Caco-2 (cell line): ENCODE results near the gene BGLAP. TPM values are rescaled to one million over a fixed set of nuclear protein-coding genes. Genes with fewer than 3 reads are reported as not detected.

Source experiments
- BruUV-seq: library from RNA; stranded (reverse); fragments of 400-500 nt; replicated peaks from 2 replicates; lab custom pipeline; 2021; lab: Mats Ljungman, UMichigan
- CTCF ChIA-PET: fragments of 300-600 bp; sonication (Branson Sonifier 250); formaldehyde crosslinking; loops from one replicate; lab custom pipeline; 2022; ENCODE audit warnings: antibody characterized with exemption; lab: Charles Lee
- POLR2A ChIA-PET: fragments of 300-600 bp; sonication (Branson Sonifier 250); formaldehyde crosslinking; loops from one replicate; lab custom pipeline; 2022; ENCODE audit warnings: antibody characterized with exemption; lab: Charles Lee
- DNase-seq, 2 experiments: peaks; one replicate each; pipeline versions ENCODE4 v3.0.0 to v3.0.0-alpha.2; 2020 to 2022
- H3K27me3 ChIP-seq: replicated peaks from 2 replicates; pipeline ENCODE4 v1.6.0; 2011; ENCODE audit warnings: low read length; ENCODE audit not compliant: control insufficient read depth, insufficient read depth
- H3K36me3 ChIP-seq: 2 replicates; pipeline ENCODE4 v1.5.1; 2011; ENCODE audit warnings: low read length; ENCODE audit not compliant: control insufficient read depth, insufficient read depth
- H3K4me1 ChIP-seq: fragments of 250-450 bp; sonication (Bioruptor Pico); 2 replicates; pipeline ENCODE4 v1.5.1; 2020; ENCODE audit warnings: mild to moderate bottlenecking
- H3K4me3 ChIP-seq: 2 replicates; pipeline ENCODE4 v1.5.1; 2011; ENCODE audit warnings: low read depth, mild to moderate bottlenecking, control low read depth, low read length
- H3K9me3 ChIP-seq: fragments of 250-450 bp; sonication (Bioruptor Pico); 2 replicates; pipeline ENCODE4 v1.5.1; 2020; ENCODE audit warnings: mild to moderate bottlenecking, moderate library complexity
- H3K27ac Mint-ChIP-seq: one replicate; pipeline ENCODE4 v1.8.0; 2022; ENCODE audit warnings: mixed read lengths; ENCODE audit not compliant: unreplicated experiment
- H3K27me3 Mint-ChIP-seq: one replicate; pipeline ENCODE4 v1.8.0; 2022; ENCODE audit warnings: mixed read lengths; ENCODE audit not compliant: insufficient read depth, unreplicated experiment
- H3K36me3 Mint-ChIP-seq: one replicate; pipeline ENCODE4 v1.8.0; 2022; ENCODE audit warnings: mild to moderate bottlenecking, mixed read lengths; ENCODE audit not compliant: insufficient read depth, unreplicated experiment
- H3K4me1 Mint-ChIP-seq: one replicate; pipeline ENCODE4 v1.8.0; 2022; ENCODE audit warnings: low read depth, mixed read lengths; ENCODE audit not compliant: unreplicated experiment
- H3K4me3 Mint-ChIP-seq: one replicate; pipeline ENCODE4 v1.8.0; 2022; ENCODE audit warnings: mild to moderate bottlenecking, moderate library complexity, mixed read lengths; ENCODE audit not compliant: unreplicated experiment
- H3K9me3 Mint-ChIP-seq: one replicate; pipeline ENCODE4 v1.8.0; 2022; ENCODE audit warnings: mixed read lengths; ENCODE audit not compliant: unreplicated experiment
- CTCF ChIP-seq, 2 experiments: fragments of 200-600 bp in 1 of 2; IDR thresholded peaks; 1 replicate in 1 of 2; 2 replicates in 1 of 2; pipeline versions ENCODE4 v1.5.1 to v1.8.0; 2011 to 2022; ENCODE audit warnings: antibody characterized with exemption in 1 of 2, control low read depth in 1 of 2, inconsistent platforms in 1 of 2, low read depth in 1 of 2, low read length in 1 of 2, mild to moderate bottlenecking in 1 of 2, moderate library complexity in 1 of 2; ENCODE audit not compliant: insufficient read depth in 1 of 2, severe bottlenecking in 1 of 2, unreplicated experiment in 1 of 2
- intact Hi-C: fragments of 100-400 bp; cut with micrococcal nuclease; formaldehyde crosslinking; loops from one replicate; pipeline ENCODE4 v1.10.0; 2022; ENCODE audit not compliant: unreplicated experiment
- total RNA-seq: library from RNA; stranded (reverse); gene quantifications from 2 replicates; pipeline ENCODE4 v1.2.3, GENCODE V29; 2022

BGLAP gene
- total RNA-seq, 1 experiment from 2014 or later = 2.0 TPM

GRCh38 chr1:156266051-156266450 lies 24.1 kb downstream of the BGLAP start:
- Histone ChIP-seq H3K27me3 (no peaks in the 10 kb centered on the region), H3K4me1 (no peaks in the 10 kb centered on the region), H3K4me3 (no peak overlapping the region), H3K36me3 (peaks cover 9% of the 10 kb centered on the region), H3K9me3 (no peaks in the 10 kb centered on the region)
- no peak overlapping the region for H3K27ac Mint-ChIP-seq
- H3K9me3 Mint-ChIP-seq = no peaks in the 10 kb centered on the region
- CTCF ChIA-PET = no interaction called here
- H3K4me3 Mint-ChIP-seq = no peak overlapping the region
- peaks cover 88% of the 10 kb centered on the region for H3K36me3 Mint-ChIP-seq
- no peaks in the 10 kb centered on the region for H3K27me3 Mint-ChIP-seq
- BruUV-seq = TSS peak; percentile 62
- intact Hi-C loops = no loop called here
- POLR2A ChIA-PET = no interaction called here
- no peak for TF ChIP-seq CTCF (IDR thresholded peaks at IDR 0.05; ENCODE audit: insufficient read depth in 1 of 2, low read depth in 1 of 2, low read length in 1 of 2, severe bottlenecking in 1 of 2, unreplicated experiment in 1 of 2)
- H3K4me1 Mint-ChIP-seq = no peaks in the 10 kb centered on the region
- DNase-seq = no peak

- CTCF ChIA-PET = no interaction called here
- POLR2A ChIA-PET = no interaction called here
- Histone ChIP-seq H3K36me3 (peaks cover 9% of the 10 kb centered on the region), H3K4me1 (no peaks in the 10 kb centered on the region), H3K9me3 (no peaks in the 10 kb centered on the region), H3K4me3 (no peak overlapping the region), H3K27me3 (no peaks in the 10 kb centered on the region)
- H3K27ac Mint-ChIP-seq = no peak overlapping the region
- peaks cover 96% of the 10 kb centered on the region for H3K36me3 Mint-ChIP-seq
- H3K27me3 Mint-ChIP-seq = no peaks in the 10 kb centered on the region
- intact Hi-C loops = no loop called here
- H3K4me3 Mint-ChIP-seq = no peak overlapping the region
- no peaks in the 10 kb centered on the region for H3K9me3 Mint-ChIP-seq
- H3K4me1 Mint-ChIP-seq = no peaks in the 10 kb centered on the region
- BruUV-seq = no TSS peak
- TF ChIP-seq CTCF (IDR thresholded peaks at IDR 0.05; ENCODE audit: insufficient read depth in 1 of 2, low read depth in 1 of 2, low read length in 1 of 2, severe bottlenecking in 1 of 2, unreplicated experiment in 1 of 2) = no peak
- no peak for DNase-seq
These were observed 26.4 kb downstream of the BGLAP start for GRCh38 chr1:156268336-156268735.

- ChIA-PET POLR2A (interaction anchor here (0.6 kb wide), 1 partner anchor 446 kb away, joined by 11 read pairs; no protein-coding TSS in a partner anchor), CTCF (no interaction called here)
- DNase-seq = no peak
- Histone ChIP-seq H3K4me1 (no peaks in the 10 kb centered on the region), H3K4me3 (no peak overlapping the region), H3K9me3 (no peaks in the 10 kb centered on the region), H3K27me3 (no peaks in the 10 kb centered on the region), H3K36me3 (peaks cover 12% of the 10 kb centered on the region)
- peaks cover 99% of the 10 kb centered on the region for H3K36me3 Mint-ChIP-seq
- H3K27me3 Mint-ChIP-seq = no peaks in the 10 kb centered on the region
- no TSS peak for BruUV-seq
- no peak overlapping the region for H3K4me3 Mint-ChIP-seq
- no peaks in the 10 kb centered on the region for H3K4me1 Mint-ChIP-seq
- intact Hi-C loops = no loop called here
- H3K9me3 Mint-ChIP-seq = no peaks in the 10 kb centered on the region
- no peak for TF ChIP-seq CTCF (IDR thresholded peaks at IDR 0.05; ENCODE audit: insufficient read depth in 1 of 2, low read depth in 1 of 2, low read length in 1 of 2, severe bottlenecking in 1 of 2, unreplicated experiment in 1 of 2)
- H3K27ac Mint-ChIP-seq = no peak overlapping the region
These were observed 28.3 kb downstream of the BGLAP start for GRCh38 chr1:156270314-156270713.
